Right forelimb (tissue), 1 donor: ENCODE data around the gene FLG.
"Not testable (repeated sequence)": the region's sequence is repeated elsewhere in the genome, so short reads cannot be mapped to it uniquely, and the experiment has no call there.

Source experiments
- DNase-seq: peaks from one replicate; pipeline ENCODE4 v3.0.0-alpha.2; 2018

The FLG gene

DNA sequence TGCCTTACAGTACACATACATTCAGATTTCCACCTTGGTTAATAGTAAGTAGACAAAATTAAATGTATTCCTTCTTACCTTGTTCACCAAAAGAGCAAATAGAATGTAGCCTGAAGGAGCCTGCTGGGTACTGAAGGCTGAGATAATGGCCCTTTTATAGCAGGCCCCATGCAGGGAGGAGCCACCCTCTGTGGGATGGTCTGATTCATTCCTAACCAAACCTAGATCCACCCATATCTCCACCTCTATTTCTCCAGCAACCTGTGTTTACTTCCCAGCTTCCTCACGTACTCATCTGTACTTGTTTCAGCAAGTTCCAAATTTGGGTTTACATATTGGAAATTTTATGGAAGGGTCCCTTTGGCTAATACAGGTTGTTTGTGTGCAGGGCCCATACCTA is at the start of gene FLG:
Gene FLG, minus strand, starts transcription at position 129 of the 400 bp plus-strand sequence. CDS start 9,783 bp downstream, outside the sequence.
- DNase-seq: no peak

DNA sequence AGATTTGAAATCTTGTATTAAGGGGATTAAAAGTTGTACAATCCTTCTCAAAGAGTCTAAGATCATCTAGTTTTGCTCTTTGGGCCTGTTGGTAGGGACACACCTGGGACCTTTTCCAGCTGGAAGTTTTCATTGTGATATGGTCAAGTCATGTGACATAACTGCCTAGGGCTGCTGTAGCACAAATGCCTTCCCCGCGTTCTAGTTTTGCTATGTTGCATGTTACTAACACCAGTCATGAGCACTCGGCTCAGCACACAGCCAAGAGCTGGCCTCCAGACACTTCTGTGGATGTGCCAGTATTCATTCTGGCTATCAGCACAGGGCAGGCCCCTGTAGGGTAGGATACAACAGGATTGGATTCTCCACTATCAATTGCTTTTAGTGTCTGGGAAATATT is 49.4 kb upstream of the FLG start:
- DNase-seq: no peak

DNA sequence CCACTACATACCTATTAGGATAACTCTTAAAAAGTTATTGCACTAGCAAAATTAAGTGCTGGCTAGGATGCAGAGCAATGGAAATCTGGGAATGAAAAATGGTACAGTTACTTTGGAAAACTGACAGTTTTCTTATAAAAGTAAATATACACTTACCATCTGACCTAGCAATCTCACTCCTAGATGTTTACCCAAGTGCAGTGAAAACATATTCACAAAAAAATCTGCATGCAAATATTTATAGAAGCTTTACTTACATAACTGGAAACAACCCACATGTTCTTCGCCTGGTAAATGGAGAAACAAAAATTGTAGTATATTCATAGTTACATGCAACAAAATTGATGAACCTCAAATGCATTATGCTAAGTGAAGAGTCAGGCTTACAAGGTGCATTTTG is 47.6 kb upstream of the FLG start:
- DNase-seq: no peak

- DNase-seq: no peak
These were observed 42.4 kb upstream of the FLG start for GRCh38 chr1:152367436-152367835.

DNA sequence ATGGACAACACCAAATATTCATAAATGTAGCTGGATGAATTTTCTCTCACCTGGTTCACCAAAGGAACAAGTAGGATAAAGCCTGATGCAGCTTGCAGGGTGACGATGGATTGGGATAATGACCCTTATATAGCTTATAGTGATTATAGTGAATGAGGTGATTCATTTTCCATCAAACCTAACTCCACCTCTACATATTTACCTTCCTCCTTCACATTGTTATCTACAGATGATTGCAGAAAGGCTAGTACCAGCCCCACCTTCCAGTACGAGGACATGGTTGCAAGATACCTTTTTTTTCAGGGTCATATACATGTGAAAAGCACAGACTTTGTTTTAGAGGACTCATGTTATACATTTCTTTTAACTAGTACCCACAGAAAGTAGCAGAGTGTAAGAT is 34.9 kb upstream of the FLG start, which contains the start of gene FLG2:
Gene FLG2, minus strand, starts transcription at position 101 of the 400 bp plus-strand sequence. CDS start 1,122 bp downstream, outside the sequence.
- no peak for DNase-seq

- DNase-seq: no peak
These were observed 31.7 kb upstream of the FLG start for GRCh38 chr1:152356736-152357135.

GRCh38 chr1:152349611-152350010 is 24.6 kb upstream of the FLG start:
- DNase-seq: no peak

DNA sequence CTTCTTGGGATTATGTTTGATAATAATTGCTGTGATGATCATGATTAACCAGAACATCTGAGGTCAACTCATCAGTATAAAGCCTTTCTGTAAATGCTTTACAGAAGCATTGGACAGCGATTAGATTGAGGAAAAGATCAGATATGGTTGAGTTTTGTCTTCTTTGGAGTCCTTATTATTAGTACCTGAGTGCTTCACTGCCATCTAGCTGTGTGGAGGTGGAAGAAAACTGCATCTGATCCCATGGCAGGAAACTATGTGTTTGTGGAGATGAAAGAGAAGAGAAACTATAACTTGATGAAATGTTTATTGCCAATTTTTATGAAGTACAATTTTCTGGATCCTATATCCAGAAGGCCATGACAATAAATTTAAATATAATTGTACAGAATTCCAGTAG is 23.4 kb upstream of the FLG start:
- no peak for DNase-seq

DNA sequence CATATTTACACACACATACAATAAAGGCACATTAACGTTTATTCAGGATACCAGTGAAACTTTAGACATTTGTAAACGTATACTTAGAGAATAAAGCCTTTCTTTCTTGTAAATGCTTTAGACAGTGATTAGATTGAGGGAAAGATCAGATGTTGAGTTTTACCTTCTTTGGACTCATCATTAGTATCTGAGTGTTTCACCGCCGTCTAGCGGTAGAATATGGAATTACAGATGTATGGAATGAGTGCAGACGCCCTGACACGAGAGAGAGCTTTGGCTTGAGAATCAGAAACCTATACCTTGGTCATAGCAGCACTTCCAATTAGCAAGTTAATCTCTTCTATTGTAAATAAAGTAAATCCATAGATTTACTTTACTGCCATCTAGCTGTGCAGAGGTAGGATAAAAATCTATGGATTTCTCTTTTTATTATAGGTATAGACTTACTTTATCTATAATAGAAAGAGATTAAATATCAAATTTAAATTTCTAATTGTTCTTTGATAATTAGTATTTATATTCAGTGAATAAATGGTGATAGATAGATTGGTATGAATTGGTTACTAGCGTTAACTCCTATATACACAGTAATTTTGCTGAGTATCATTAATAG is 22.2 kb upstream of the FLG start:
- no peak for DNase-seq

GRCh38 chr1:152344438-152344837 is 19.4 kb upstream of the FLG start:
- no peak for DNase-seq

DNA sequence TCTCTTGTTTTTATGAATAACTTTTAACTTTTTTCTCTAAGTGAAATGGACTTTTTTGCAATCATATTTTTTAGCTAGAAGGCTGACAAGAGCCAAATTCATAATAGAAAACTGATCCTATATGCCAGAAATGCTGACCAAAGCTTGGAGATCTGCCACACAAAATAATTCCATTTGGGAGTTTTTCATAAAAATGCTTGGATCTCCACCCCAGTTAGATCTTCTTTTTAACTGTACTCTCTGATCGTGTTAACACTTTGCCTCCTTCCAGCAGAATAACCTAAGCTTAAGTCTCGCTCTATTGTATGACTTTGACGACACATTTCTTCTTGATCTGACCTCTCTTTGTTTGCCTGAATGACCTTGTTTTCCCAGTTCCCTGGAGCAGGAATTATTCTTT is 18.0 kb upstream of the FLG start:
- no peak for DNase-seq

DNA sequence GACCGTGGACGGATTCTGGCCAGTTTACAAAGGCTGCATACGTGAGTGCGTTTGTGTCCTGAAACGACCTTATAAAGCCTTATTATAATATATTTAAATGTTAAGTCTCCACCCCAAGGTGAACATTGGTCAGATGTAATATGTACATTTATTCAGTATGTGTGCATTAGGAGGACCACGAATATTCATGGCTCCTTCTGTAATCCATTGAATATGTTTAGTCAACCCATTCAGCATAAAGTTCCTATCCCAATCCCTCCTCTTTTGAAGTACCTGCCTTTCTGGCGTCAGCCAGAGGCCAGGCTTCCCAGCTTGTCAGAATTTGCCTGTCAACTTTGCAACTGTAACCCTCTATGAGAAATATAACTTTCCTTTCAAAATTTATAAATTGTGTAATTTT is 10.4 kb upstream of the FLG start:
- no peak for DNase-seq

- no peak for DNase-seq
These were observed 3.9 kb upstream of the FLG start for GRCh38 chr1:152328801-152329391.

DNA sequence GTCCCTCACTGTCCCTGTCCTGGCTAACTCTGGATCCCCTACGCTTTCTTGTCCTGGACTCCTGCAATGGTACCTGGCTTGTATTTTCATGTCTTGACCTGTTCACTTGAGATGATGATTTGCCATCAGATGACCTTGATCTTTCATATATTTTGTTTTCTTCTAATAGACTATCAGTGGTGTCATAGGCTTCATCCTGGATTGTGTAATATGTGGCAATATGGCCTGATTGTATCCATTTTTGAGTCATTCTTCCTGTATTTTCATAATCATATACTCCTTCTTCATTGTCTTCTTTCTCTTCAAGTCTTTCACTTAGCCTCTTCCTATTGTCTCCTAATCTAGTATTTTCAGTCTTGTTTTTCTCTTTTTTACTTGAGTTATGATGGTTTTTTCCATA is 11.1 kb downstream of the FLG start:
- DNase-seq: no peak

- no peak for DNase-seq
These were observed 11.7 kb downstream of the FLG start for GRCh38 chr1:152313319-152313801.

- not testable (repeated sequence) for DNase-seq
These were observed 12.9 kb downstream of the FLG start for GRCh38 chr1:152312169-152312568.

- DNase-seq: no peak
These were observed 15.1 kb downstream of the FLG start for GRCh38 chr1:152309955-152310354.

- not testable (repeated sequence) for DNase-seq
These were observed 15.6 kb downstream of the FLG start for GRCh38 chr1:152309320-152309901.

DNA sequence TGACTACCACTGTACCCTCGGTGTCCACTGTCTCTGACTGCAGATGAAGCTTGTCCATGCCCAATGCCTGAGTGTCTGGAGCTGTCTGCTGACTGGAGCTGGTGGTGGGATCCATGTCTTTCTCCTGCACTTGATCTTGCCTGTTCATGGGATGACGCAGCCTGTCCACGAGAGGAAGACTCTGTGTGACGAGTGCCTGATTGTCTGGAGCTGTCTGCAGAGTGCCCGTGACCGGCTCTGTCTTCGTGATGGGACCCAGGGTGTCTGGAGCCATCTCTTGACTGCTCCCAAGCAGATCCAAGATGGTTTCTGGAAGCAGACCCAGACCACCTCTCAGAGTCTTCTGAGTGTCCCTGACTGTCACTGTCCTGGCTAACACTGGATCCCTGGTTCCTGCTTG is 16.3 kb downstream of the FLG start:
- not testable (repeated sequence) for DNase-seq

GRCh38 chr1:152307970-152308369 is 17.1 kb downstream of the FLG start:
- DNase-seq: not testable (repeated sequence)

DNA sequence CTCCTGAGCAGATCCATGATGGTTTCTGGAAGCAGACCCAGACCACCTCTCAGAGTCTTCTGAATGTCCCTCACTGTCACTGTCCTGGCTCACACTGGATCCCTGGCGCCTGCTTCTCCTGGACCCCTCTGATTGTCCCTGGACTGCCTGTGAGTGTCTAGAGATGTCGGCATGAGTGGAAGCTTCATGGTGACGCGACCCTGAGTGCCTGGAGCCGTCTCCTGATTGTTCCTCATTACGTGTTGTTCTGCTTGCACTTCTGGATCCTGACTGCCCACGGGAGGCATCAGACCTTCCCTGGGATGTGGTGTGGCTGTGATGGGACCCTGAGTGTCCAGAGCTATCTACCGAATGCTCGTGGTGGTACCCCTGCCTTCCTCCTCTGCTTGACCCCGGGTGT is 18.9 kb downstream of the FLG start:
- DNase-seq: not testable (repeated sequence)

GRCh38 chr1:152304773-152305172 is 20.3 kb downstream of the FLG start:
- not testable (repeated sequence) for DNase-seq

- DNase-seq: not testable (repeated sequence)
These were observed 21.7 kb downstream of the FLG start for GRCh38 chr1:152303139-152303872.

DNA sequence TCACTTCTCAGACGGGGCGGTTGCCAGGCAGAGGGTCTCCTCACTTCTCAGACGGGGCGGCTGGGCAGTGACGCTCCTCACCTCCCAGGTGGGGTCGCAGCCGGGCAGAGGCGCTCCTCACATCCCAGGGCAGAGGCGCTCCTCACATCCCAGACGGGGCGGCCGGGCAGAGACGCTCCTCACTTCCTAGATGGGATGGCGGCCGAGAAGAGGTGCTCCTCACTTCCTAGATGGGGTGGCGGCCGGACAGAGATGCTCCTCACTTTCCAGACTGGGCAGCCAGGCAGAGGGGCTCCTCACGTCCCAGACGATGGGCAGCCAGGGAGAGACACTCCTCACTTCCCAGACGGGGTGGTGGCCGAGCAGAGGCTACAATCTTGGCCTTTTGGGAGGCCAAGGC is 68.6 kb downstream of the FLG start:
- not testable (repeated sequence) for DNase-seq
